MCF 10A (cell line): Measurements from ENCODE around the gene HIPK4. TPM values are rescaled to one million over a fixed set of nuclear protein-coding genes. Genes with fewer than 3 reads are reported as not detected.

Experiments
- BruUV-seq: library from RNA; stranded (reverse); fragments of 400-500 nt; replicated peaks from 2 replicates; lab custom pipeline; 2021; lab: Mats Ljungman, UMichigan
- CTCF ChIA-PET: fragments of 300-600 bp; sonication (Branson Sonifier 250); formaldehyde crosslinking; extraction: SDS; loops from one replicate; lab custom pipeline; 2021; ENCODE audit warnings: antibody characterized with exemption, inconsistent platforms; lab: Yijun Ruan, JAX
- POLR2A ChIA-PET: fragments of 300-600, 350-650 bp; sonication (Branson Sonifier 250); formaldehyde crosslinking; extraction: SDS; loops from one replicate; lab custom pipeline; 2020; ENCODE audit warnings: antibody characterized with exemption, inconsistent platforms; lab: Yijun Ruan, JAX
- DNase-seq: peaks from one replicate; pipeline ENCODE4 v3.0.0-alpha.2; 2018; ENCODE audit not compliant: unreplicated experiment
- H3K27ac Mint-ChIP-seq: one replicate; pipeline ENCODE4 v1.8.0; 2022; ENCODE audit warnings: mild to moderate bottlenecking, low read depth, mixed read lengths; ENCODE audit not compliant: unreplicated experiment
- H3K27me3 Mint-ChIP-seq: one replicate; pipeline ENCODE4 v1.8.0; 2022; ENCODE audit warnings: mixed read lengths; ENCODE audit not compliant: insufficient read depth, unreplicated experiment
- H3K36me3 Mint-ChIP-seq: one replicate; pipeline ENCODE4 v1.8.0; 2022; ENCODE audit warnings: mild to moderate bottlenecking, moderate library complexity, mixed read lengths; ENCODE audit not compliant: insufficient read depth, unreplicated experiment
- H3K4me1 Mint-ChIP-seq: one replicate; pipeline ENCODE4 v1.8.0; 2022; ENCODE audit warnings: mixed read lengths; ENCODE audit not compliant: insufficient read depth, unreplicated experiment
- H3K4me3 Mint-ChIP-seq: one replicate; pipeline ENCODE4 v1.8.0; 2022; ENCODE audit warnings: mild to moderate bottlenecking, moderate library complexity, mixed read lengths; ENCODE audit not compliant: unreplicated experiment
- H3K9me3 Mint-ChIP-seq: one replicate; pipeline ENCODE4 v1.8.0; 2022; ENCODE audit warnings: mixed read lengths; ENCODE audit not compliant: unreplicated experiment
- intact Hi-C: fragments of 100-400 bp; cut with micrococcal nuclease; formaldehyde crosslinking; loops from 2 replicates; pipeline ENCODE4 v1.14.1; 2022
- total RNA-seq: library from RNA; stranded (reverse); gene quantifications from 2 replicates; pipeline ENCODE4 v1.2.3, GENCODE V29; 2022
- TF ChIP-seq, protein P1 (sequence below): fragments of 200-600 bp; IDR thresholded peaks from one replicate; pipeline ENCODE4 v1.8.0; 2022; ENCODE audit warnings: antibody characterized with exemption, mild to moderate bottlenecking; ENCODE audit not compliant: unreplicated experiment

Gene HIPK4
- total RNA-seq, 1 experiment from 2014 or later = not detected

- POLR2A ChIA-PET = interaction anchor here (0.6 to 0.7 kb wide), 3 partner anchors 10 to 422 kb away, joined by 3 to 4 read pairs (median 4); partner anchors contain the start of gene RAB4B
- H3K27ac Mint-ChIP-seq = peak overlapping the region; percentile 62
- intact Hi-C loops = no loop called here
- CTCF ChIA-PET = interaction anchor here (0.7 to 1.3 kb wide), 4 partner anchors 48 to 65 kb away, joined by 3 to 4 read pairs (median 4); no protein-coding TSS in a partner anchor
- no TSS peak for BruUV-seq
- H3K36me3 Mint-ChIP-seq = peaks cover 13% of the 10 kb centered on the region
- TF ChIP-seq, protein P1, sequence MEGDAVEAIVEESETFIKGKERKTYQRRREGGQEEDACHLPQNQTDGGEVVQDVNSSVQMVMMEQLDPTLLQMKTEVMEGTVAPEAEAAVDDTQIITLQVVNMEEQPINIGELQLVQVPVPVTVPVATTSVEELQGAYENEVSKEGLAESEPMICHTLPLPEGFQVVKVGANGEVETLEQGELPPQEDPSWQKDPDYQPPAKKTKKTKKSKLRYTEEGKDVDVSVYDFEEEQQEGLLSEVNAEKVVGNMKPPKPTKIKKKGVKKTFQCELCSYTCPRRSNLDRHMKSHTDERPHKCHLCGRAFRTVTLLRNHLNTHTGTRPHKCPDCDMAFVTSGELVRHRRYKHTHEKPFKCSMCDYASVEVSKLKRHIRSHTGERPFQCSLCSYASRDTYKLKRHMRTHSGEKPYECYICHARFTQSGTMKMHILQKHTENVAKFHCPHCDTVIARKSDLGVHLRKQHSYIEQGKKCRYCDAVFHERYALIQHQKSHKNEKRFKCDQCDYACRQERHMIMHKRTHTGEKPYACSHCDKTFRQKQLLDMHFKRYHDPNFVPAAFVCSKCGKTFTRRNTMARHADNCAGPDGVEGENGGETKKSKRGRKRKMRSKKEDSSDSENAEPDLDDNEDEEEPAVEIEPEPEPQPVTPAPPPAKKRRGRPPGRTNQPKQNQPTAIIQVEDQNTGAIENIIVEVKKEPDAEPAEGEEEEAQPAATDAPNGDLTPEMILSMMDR = no peak
- H3K9me3 Mint-ChIP-seq = no peaks in the 10 kb centered on the region
- DNase-seq = no peak
- H3K4me1 Mint-ChIP-seq = no peaks in the 10 kb centered on the region
- H3K27me3 Mint-ChIP-seq = no peaks in the 10 kb centered on the region
- no peak overlapping the region for H3K4me3 Mint-ChIP-seq
Observed at GRCh38 chr19:40355975-40356680, 33.9 kb downstream of the HIPK4 start.

DNA sequence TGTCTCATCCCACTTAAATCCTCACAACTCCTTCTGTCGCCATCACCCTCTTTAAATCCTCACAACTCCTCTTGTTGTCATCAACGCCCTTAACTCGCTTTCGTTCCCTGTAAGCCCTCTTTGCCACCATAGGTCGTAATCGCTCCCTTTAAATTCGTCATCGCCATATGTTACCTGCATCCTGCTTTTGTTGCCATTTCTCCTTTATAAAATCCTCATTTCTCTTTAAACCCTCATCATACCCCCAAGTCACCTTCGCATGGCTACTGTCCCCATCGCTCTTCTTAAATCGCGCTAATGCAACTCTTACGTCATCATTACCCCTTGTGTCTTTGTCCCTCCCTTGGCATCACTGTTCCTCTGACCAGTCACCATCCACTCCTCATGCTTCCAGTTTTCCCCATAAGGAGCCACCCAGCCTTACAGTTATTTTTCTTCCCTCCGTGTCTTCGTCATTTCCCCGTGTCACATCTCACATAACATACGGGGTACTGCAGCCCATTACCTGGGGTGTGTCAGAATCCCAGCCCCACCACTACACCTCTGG, 40.9 kb downstream of the HIPK4 start:
- BruUV-seq = TSS peak; percentile 71
- peak; percentile 43 for DNase-seq
- Mint-ChIP-seq H3K9me3 (no peaks in the 10 kb centered on the region), H3K4me3 (peak overlapping the region; percentile 99), H3K36me3 (peaks cover 16% of the 10 kb centered on the region), H3K27ac (peak overlapping the region; percentile 95), H3K4me1 (peaks cover 11% of the 10 kb centered on the region), H3K27me3 (no peaks in the 10 kb centered on the region)
- CTCF ChIA-PET = interaction anchor here (0.6 to 0.7 kb wide), 2 partner anchors 53 to 98 kb away, joined by 3 read pairs; no protein-coding TSS in a partner anchor
- POLR2A ChIA-PET = interaction anchor here (0.6 to 2.9 kb wide), 16 partner anchors 11 to 917 kb away, joined by 3 to 21 read pairs (median 4); partner anchors contain the start of genes BLVRB, SERTAD1 and SERTAD3
- intact Hi-C loops = no loop called here
- TF ChIP-seq, protein P1 = no peak

DNA sequence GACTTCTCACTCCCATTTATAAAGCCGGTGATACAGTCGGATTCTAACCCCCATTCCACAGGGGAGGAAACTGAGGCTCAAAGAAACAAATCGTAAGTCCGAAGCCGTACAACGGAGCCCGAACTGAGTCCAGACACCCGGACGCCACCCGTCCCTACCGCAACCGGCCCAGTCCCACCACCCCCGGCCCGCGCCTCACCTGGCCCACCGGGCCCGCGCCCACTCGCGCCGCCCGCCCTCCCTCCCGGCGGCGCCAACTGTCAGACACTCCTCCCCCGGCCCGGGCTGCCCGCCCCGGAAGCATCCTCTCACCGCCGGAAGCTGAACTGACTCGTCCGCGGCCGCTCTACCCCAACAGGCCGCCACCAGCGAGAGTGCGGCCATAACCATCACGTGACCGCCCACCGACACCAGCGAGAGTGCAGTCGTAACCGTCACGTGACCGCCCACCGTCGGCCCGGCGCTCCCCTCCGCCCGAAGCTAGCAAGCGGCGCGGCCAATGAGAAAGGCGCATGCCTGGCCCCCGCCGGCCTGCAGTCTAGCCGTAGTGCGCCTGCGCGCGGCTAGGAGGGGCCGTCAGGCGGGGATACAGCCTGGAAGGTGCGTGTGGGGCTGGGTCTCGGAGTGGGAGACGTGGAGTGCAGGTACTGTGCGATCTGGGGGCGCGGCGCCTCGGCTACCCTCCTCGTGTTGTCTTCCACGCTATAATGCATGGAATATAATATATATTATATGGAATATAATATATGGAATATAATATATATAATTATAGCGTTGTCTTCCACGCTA, 41.7 kb downstream of the HIPK4 start, which contains the start of the genes C19orf47 and PLD3:
Gene C19orf47, minus strand, starts transcription at position 273 of the 789 bp plus-strand sequence. CDS start 6,540 bp downstream, outside the sequence.
Gene PLD3, plus strand, starts transcription at position 571 of the 789 bp plus-strand sequence. CDS start 17,789 bp downstream, outside the sequence.
- peak within 1 kb of the TSS; percentile 99 for H3K4me3 Mint-ChIP-seq
- peak within 1 kb of the TSS; percentile 95 for H3K27ac Mint-ChIP-seq
- intact Hi-C loops = no loop called here
- H3K9me3 Mint-ChIP-seq = no peaks in the 10 kb centered on the region
- BruUV-seq = no TSS peak
- H3K36me3 Mint-ChIP-seq = peaks cover 16% of the 10 kb centered on the region
- H3K27me3 Mint-ChIP-seq = no peaks in the 10 kb centered on the region
- DNase-seq = peak; percentile 99
- TF ChIP-seq, protein P1 = no peak
- H3K4me1 Mint-ChIP-seq = peaks cover 17% of the 10 kb centered on the region
- POLR2A ChIA-PET = interaction anchor here (0.6 to 2.9 kb wide), 24 partner anchors 9 to 871 kb away, joined by 3 to 21 read pairs (median 4); partner anchors contain the start of genes AXL, BLVRB, SERTAD1 and SERTAD3
- CTCF ChIA-PET = interaction anchor here (0.6 to 2.4 kb wide), 4 partner anchors 43 to 1682 kb away, joined by 3 to 10 read pairs (median 4); no protein-coding TSS in a partner anchor
